ENCODE measurements around the gene WFIKKN2.

GRCh38 chr17:50884439-50885311 lies 49.3 kb downstream of the WFIKKN2 start:
- no peak for TF ChIP-seq ATF3 (IDR thresholded peaks at IDR 0.05; ENCODE audit: insufficient read depth, low read depth, low read length)
- TF ChIP-seq MAFK (IDR thresholded peaks at IDR 0.05; ENCODE audit: low read depth, low read length) = no peak

All from H1 (cell line).